K562 (cell line): ENCODE results near the gene DDX18.

Experiments used
- ARNT ChIP-seq, 2 experiments: fragments of 450-650 bp; IDR thresholded peaks; 2 replicates each; pipeline ENCODE4 v1.6.1; 2016; ENCODE audit warnings: mild to moderate bottlenecking in 1 of 2
- NR2F6 ChIP-seq: fragments of 450-650 bp; formaldehyde crosslinking; IDR thresholded peaks from 2 replicates; pipeline ENCODE4 v1.4.0; 2020; ENCODE audit warnings: mild to moderate bottlenecking
- POLR2A ChIP-seq: fragments of 450-650 bp; conservative IDR thresholded peaks from 2 replicates; pipeline ENCODE4 v1.6.1; 2016
- POLR2AphosphoS5 ChIP-seq: IDR thresholded peaks from 2 replicates; pipeline ENCODE4 v1.6.1; 2011; ENCODE audit warnings: mild to moderate bottlenecking, low read depth, low read length, moderate library complexity; ENCODE audit not compliant: control insufficient read depth, insufficient read depth
- RFX1 ChIP-seq: fragments of 450-650 bp; IDR thresholded peaks from 2 replicates; pipeline ENCODE4 v1.6.1; 2016; ENCODE audit warnings: mild to moderate bottlenecking, moderate library complexity
- TF ChIP-seq, protein P1 (sequence below): fragments of 150-350 bp; IDR thresholded peaks from 2 replicates; pipeline ENCODE4 v1.6.1; 2014; ENCODE audit warnings: low read depth, mild to moderate bottlenecking, low read length, borderline replicate concordance

DNA sequence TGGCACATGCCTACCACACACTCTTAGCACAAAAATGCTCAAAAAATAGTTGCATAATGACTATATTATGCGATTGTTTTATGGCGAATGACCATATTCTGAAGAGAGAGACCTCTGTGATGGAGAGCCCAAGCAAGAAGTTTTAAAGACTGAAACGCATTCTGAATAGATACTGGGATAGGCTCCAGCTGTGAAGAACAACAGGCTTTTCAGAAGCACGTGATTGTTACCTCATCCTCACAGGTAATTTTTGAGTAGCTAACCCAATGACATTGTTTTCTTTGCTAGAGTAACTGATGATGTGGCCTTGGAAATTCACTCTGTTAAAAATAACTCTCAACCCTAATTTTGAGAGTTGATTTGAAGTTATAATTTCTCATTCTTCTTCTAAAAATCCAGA is 2.0 kb upstream of the DDX18 start:
- TF ChIP-seq POLR2A (no peak), ARNT (IDR thresholded peaks at IDR 0.05) (no peak), NR2F6 (CRISPR knock-in tag) (no peak), POLR2AphosphoS5 (no peak), RFX1 (no peak)
- TF ChIP-seq, protein P1, sequence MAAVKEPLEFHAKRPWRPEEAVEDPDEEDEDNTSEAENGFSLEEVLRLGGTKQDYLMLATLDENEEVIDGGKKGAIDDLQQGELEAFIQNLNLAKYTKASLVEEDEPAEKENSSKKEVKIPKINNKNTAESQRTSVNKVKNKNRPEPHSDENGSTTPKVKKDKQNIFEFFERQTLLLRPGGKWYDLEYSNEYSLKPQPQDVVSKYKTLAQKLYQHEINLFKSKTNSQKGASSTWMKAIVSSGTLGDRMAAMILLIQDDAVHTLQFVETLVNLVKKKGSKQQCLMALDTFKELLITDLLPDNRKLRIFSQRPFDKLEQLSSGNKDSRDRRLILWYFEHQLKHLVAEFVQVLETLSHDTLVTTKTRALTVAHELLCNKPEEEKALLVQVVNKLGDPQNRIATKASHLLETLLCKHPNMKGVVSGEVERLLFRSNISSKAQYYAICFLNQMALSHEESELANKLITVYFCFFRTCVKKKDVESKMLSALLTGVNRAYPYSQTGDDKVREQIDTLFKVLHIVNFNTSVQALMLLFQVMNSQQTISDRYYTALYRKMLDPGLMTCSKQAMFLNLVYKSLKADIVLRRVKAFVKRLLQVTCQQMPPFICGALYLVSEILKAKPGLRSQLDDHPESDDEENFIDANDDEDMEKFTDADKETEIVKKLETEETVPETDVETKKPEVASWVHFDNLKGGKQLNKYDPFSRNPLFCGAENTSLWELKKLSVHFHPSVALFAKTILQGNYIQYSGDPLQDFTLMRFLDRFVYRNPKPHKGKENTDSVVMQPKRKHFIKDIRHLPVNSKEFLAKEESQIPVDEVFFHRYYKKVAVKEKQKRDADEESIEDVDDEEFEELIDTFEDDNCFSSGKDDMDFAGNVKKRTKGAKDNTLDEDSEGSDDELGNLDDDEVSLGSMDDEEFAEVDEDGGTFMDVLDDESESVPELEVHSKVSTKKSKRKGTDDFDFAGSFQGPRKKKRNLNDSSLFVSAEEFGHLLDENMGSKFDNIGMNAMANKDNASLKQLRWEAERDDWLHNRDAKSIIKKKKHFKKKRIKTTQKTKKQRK, result no peak
